HEK293T (cell line): Measurements from ENCODE around the gene VTI1A.

ENCODE experiments used
- CTCF ChIA-PET: fragments of 350-600 bp; formaldehyde crosslinking; extraction: SDS; loops from one replicate; lab custom pipeline; 2021; ENCODE audit warnings: antibody characterized with exemption, inconsistent platforms; lab: Yijun Ruan, JAX
- POLR2A ChIA-PET: fragments of 350-600 bp; formaldehyde crosslinking; extraction: SDS; loops from one replicate; lab custom pipeline; 2020; ENCODE audit warnings: antibody characterized with exemption, inconsistent platforms; lab: Yijun Ruan, JAX
- DNase-seq: peaks from one replicate; pipeline ENCODE4 v3.0.0; 2012; ENCODE audit warnings: mixed read lengths; ENCODE audit errors: extremely low spot score
- ARNT ChIP-seq: fragments of 450-650 bp; IDR thresholded peaks from 2 replicates; pipeline ENCODE4 v1.6.1; 2017; ENCODE audit warnings: mild to moderate bottlenecking
- BHLHE40 ChIP-seq: fragments of 450-650 bp; IDR thresholded peaks from 2 replicates; pipeline ENCODE4 v1.6.1; 2016; ENCODE audit warnings: mild to moderate bottlenecking, moderate library complexity, borderline replicate concordance
- CTBP1 ChIP-seq: fragments of 450-650 bp; IDR thresholded peaks from 2 replicates; pipeline ENCODE4 v1.6.1; 2016; ENCODE audit warnings: borderline replicate concordance
- ELF4 ChIP-seq: fragments of 450-650 bp; IDR thresholded peaks from 2 replicates; pipeline ENCODE4 v1.6.1; 2017; ENCODE audit warnings: antibody characterized with exemption
- FOXA1 ChIP-seq: fragments of 450-650 bp; IDR thresholded peaks from 2 replicates; pipeline ENCODE4 v1.6.1; 2016; ENCODE audit warnings: mild to moderate bottlenecking
- FOXK2 ChIP-seq: fragments of 450-650 bp; IDR thresholded peaks from 2 replicates; pipeline ENCODE4 v1.6.1; 2016; ENCODE audit warnings: mild to moderate bottlenecking
- FOXM1 ChIP-seq: fragments of 450-650 bp; IDR thresholded peaks from 2 replicates; pipeline ENCODE4 v1.6.1; 2017; ENCODE audit warnings: mild to moderate bottlenecking, borderline replicate concordance
- HDGF ChIP-seq: fragments of 450-650 bp; IDR thresholded peaks from 2 replicates; pipeline ENCODE4 v1.6.1; 2017; ENCODE audit warnings: antibody characterized with exemption, borderline replicate concordance
- L3MBTL2 ChIP-seq: fragments of 450-650 bp; conservative IDR thresholded peaks from 2 replicates; pipeline ENCODE4 v1.6.1; 2016; ENCODE audit warnings: mild to moderate bottlenecking
- LEF1 ChIP-seq: fragments of 450-650 bp; IDR thresholded peaks from 2 replicates; pipeline ENCODE4 v1.6.1; 2017; ENCODE audit warnings: mild to moderate bottlenecking, borderline replicate concordance
- NFRKB ChIP-seq: fragments of 450-650 bp; IDR thresholded peaks from 2 replicates; pipeline ENCODE4 v1.6.1; 2016; ENCODE audit warnings: mild to moderate bottlenecking, moderate library complexity
- PKNOX1 ChIP-seq: fragments of 450-650 bp; IDR thresholded peaks from 2 replicates; pipeline ENCODE4 v1.6.1; 2016
- SP1 ChIP-seq: fragments of 450-650 bp; IDR thresholded peaks from 2 replicates; pipeline ENCODE4 v1.6.1; 2017
- SUZ12 ChIP-seq: fragments of 450-650 bp; IDR thresholded peaks from 2 replicates; pipeline ENCODE4 v1.6.1; 2016; ENCODE audit warnings: mild to moderate bottlenecking
- TARDBP ChIP-seq: fragments of 450-650 bp; IDR thresholded peaks from 2 replicates; pipeline ENCODE4 v1.6.1; 2016
- ZNF384 ChIP-seq: fragments of 450-650 bp; IDR thresholded peaks from 2 replicates; pipeline ENCODE4 v1.6.1; 2016

Gene VTI1A

GRCh38 chr10:112698133-112698817, 251.3 kb downstream of the VTI1A start:
- DNase-seq, result no peak
- ChIA-PET CTCF (no interaction called here), POLR2A (no interaction called here)

GRCh38 chr10:112698818-112699164, 251.8 kb downstream of the VTI1A start:
- DNase-seq, result no peak
- TF ChIP-seq SUZ12, result no peak
- CTCF ChIA-PET, result no interaction called here
- POLR2A ChIA-PET, result no interaction called here

More at GRCh38 chr10:112698133-112698817, 251.3 kb downstream of the VTI1A start:
- no peak for TF ChIP-seq L3MBTL2
- TF ChIP-seq ZNF384, result no peak
- TF ChIP-seq BHLHE40, result no peak
- TF ChIP-seq NFRKB, result no peak
- TF ChIP-seq ELF4, result no peak
- TF ChIP-seq SUZ12, result no peak
- no peak for TF ChIP-seq FOXM1

GRCh38 chr10:112700215-112700671, 253.2 kb downstream of the VTI1A start:
- no peak for TF ChIP-seq ZNF384
- no peak for DNase-seq
- ChIA-PET CTCF (no interaction called here), POLR2A (no interaction called here)

GRCh38 chr10:112701211-112701877, 254.3 kb downstream of the VTI1A start:
- no peak for TF ChIP-seq FOXM1
- TF ChIP-seq ZNF384, result no peak
- TF ChIP-seq NFRKB, result no peak
- TF ChIP-seq HDGF, result no peak
- no peak for TF ChIP-seq FOXK2
- ChIA-PET POLR2A (no interaction called here), CTCF (no interaction called here)
- DNase-seq, result no peak

- CTCF ChIA-PET, result no interaction called here
- POLR2A ChIA-PET, result no interaction called here
- TF ChIP-seq CTBP1 (no peak), FOXA1 (no peak)
- DNase-seq, result no peak
Observed at GRCh38 chr10:112701878-112702255, 254.9 kb downstream of the VTI1A start.

GRCh38 chr10:112706577-112706976, 259.6 kb downstream of the VTI1A start:
- POLR2A ChIA-PET, result no interaction called here

GRCh38 chr10:112708461-112708860, 261.4 kb downstream of the VTI1A start:
- DNase-seq, result no peak
- ChIA-PET CTCF (interaction anchor here (0.7 kb wide), 1 partner anchor 97 kb away, joined by 3 read pairs; no protein-coding TSS in a partner anchor), POLR2A (no interaction called here)
- TF ChIP-seq ZNF384 (no peak), SUZ12 (no peak), LEF1 (no peak), TARDBP (no peak), PKNOX1 (no peak), ELF4 (no peak), BHLHE40 (no peak), FOXA1 (no peak), CTBP1 (no peak), SP1 (no peak), NFRKB (no peak), FOXK2 (no peak), ARNT (no peak), FOXM1 (no peak)

More at GRCh38 chr10:112706577-112706976, 259.6 kb downstream of the VTI1A start:
- CTCF ChIA-PET, result interaction anchor here (0.5 to 1.2 kb wide), 2 partner anchors 18 to 227 kb away, joined by 3 read pairs; no protein-coding TSS in a partner anchor
- DNase-seq, result no peak
- no peak for TF ChIP-seq L3MBTL2
- TF ChIP-seq SP1, result no peak
- TF ChIP-seq CTBP1, result no peak
- no peak for TF ChIP-seq TARDBP
- TF ChIP-seq NFRKB, result no peak
- TF ChIP-seq ELF4, result no peak
- TF ChIP-seq BHLHE40, result no peak
- TF ChIP-seq PKNOX1, result no peak
- TF ChIP-seq FOXK2, result no peak
- TF ChIP-seq LEF1, result no peak
- no peak for TF ChIP-seq ZNF384
- TF ChIP-seq SUZ12, result no peak
- no peak for TF ChIP-seq FOXA1
- TF ChIP-seq FOXM1, result no peak
- no peak for TF ChIP-seq ARNT
- no peak for TF ChIP-seq HDGF
